CD4-positive, alpha-beta T cell treated with Interleukin-15 for 1 hour (primary cell): ENCODE results near the gene HMGB2.

ENCODE experiments used
- DNase-seq: peaks from one replicate; pipeline ENCODE4 v3.0.0-alpha.2; 2020

HMGB2 gene

DNA sequence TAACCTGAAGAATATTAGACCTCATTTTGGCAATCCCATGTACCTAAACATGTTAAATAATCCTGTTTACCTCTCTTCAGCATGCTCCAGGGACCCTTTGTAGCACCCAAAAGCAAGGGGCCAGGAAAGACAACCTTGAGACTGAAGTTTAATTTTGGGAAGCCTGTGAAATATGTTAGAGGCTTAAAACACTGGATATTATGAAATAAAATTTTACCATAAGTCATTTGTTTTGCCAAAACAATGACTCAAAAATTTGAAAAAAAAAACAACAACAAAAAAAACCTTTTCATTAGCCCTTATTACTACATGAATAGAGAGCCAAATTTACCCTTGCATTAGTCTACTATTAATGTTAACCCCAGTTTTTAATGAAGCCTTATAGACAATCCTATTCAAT lies 49.7 kb downstream of the HMGB2 start:
- no peak for DNase-seq

DNA sequence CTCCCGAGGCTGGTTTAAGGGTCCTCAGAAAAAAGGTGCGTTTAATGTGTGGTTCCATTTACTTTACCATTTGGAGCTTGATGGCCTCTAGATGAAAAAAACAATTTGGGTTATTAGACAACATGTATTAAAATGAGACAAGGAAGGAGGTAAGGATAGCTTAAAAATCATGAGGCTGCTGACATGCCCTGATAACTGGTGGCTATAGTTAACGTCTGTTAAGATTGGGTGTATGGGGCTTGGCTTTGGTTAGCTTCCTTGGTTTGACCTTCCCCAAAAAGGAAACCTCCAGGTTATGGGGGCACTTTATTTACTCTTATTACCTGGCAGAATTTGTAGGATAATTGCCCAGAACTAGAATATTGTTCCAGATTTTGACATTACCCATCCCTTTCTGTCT lies 51.5 kb downstream of the HMGB2 start:
- DNase-seq: no peak

DNA sequence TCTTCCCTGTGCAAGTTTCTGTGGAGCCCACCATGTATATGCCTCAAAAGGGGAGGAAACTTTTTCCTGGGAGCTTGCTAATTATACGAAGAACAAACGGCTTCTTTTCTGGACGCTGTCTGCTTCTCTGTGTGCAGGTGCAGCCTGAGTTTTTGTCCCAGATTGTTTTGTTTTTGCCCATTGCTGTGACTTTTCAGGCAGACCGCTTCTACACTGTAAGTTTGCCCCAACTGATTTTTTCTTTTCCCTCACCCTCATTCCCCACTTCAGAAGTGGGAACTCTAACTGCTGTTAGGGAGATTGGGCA lies 51.9 kb downstream of the HMGB2 start:
- DNase-seq: no peak

DNA sequence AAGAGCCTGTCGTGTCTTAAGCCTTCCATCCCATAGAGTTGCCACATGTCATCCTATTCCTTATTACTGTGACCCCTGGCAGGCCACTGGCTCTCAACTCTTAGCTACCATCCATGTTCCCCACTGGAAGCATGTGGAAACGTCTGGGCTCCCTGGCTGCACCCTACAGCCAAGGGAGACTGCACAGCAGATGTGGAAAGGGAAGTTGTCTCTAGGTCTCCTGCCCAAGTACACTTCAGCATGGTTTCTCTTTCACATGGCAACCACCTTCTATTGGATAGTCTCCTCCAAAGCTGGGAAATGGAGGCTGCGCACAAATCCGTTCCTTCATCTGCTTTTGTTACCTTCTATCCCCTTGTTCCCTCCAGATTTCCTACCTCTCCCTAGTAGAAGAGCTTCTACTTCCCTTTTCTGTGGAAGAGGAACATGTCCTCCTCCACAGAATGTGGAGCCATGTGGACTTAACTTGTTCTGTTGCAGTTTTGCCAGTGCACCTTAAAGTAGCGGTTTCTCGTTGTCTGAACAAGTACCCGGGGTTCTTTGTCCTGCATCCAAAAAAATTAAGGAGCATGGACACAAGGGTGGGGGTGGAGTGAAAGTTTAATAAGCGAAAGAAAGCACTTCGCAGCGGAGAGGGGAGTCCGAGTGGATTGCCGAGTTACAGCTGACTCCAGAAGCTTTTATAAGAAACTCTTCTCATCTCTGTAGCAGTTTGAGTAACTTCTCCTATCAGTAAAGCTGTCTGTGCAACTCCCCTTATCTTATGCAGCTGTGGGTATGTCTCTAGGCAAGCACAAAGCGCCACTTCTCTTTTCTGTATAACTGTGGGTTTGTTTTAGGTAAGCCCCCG lies 52.5 kb downstream of the HMGB2 start:
- no peak for DNase-seq
